IMR-90 (cell line): ENCODE measurements around the gene TLR6.

Source experiments
- MAFK ChIP-seq: IDR thresholded peaks from 2 replicates; pipeline ENCODE4 v1.6.1; 2012; ENCODE audit warnings: low read depth, low read length, improper control_type of control experiment
- POLR2A ChIP-seq: IDR thresholded peaks from 2 replicates; pipeline ENCODE4 v1.6.1; 2012; ENCODE audit warnings: mild to moderate bottlenecking, low read depth, low read length
- RCOR1 ChIP-seq: IDR thresholded peaks from 2 replicates; pipeline ENCODE4 v1.6.1; 2012; ENCODE audit warnings: mild to moderate bottlenecking, low read length, improper control_type of control experiment; ENCODE audit not compliant: insufficient replicate concordance

GRCh38 chr4:38831653-38832052, 25.0 kb downstream of the TLR6 start:
- TF ChIP-seq POLR2A (no peak), MAFK (no peak), RCOR1 (no peak)
